CD4-positive, alpha-beta T cell (primary cell): ENCODE data around the gene CGGBP1. TPM values are rescaled to one million over a fixed set of nuclear protein-coding genes. Genes with fewer than 3 reads are reported as not detected.

ENCODE experiments used
- ATAC-seq: fragments of 200-7000 bp; cut with Tn5 transposase; one replicate; pipeline ENCODE4 v1.10.0; 2022; ENCODE audit warnings: mild to moderate bottlenecking; ENCODE audit not compliant: poor library complexity
- CTCF ChIA-PET: fragments of 350-600 bp; sonication (Branson Sonifier 250); formaldehyde crosslinking; loops from one replicate; lab custom pipeline; 2021; ENCODE audit warnings: antibody characterized with exemption, inconsistent platforms; lab: Charles Lee
- POLR2A ChIA-PET: fragments of 350-600 bp; sonication (Branson Sonifier 250); formaldehyde crosslinking; loops from one replicate; lab custom pipeline; 2021; ENCODE audit warnings: antibody characterized with exemption, inconsistent platforms; lab: Charles Lee
- DNase-seq, 14 experiments: peaks; one replicate each; pipeline ENCODE4 v3.0.0-alpha.2; 2013 to 2020; ENCODE audit warnings: mixed read lengths in 2 of 14
- H3K27ac ChIP-seq, 2 donors: one replicate each; pipeline versions ENCODE4 v1.5.1 to v1.7.0; 2013; ENCODE audit warnings: low read length in 2 of 2, low read depth in 1 of 2, mild to moderate bottlenecking in 1 of 2
- H3K27me3 ChIP-seq, 2 experiments: 1 replicate in 1 of 2; 2 replicates in 1 of 2; pipeline versions ENCODE4 v1.6.1 to v1.7.0; 2013; ENCODE audit warnings: low read length in 2 of 2, control low read depth in 1 of 2, mild to moderate bottlenecking in 1 of 2, moderate library complexity in 1 of 2; ENCODE audit not compliant: insufficient read depth in 2 of 2, control insufficient read depth in 1 of 2
- H3K36me3 ChIP-seq: one replicate; pipeline ENCODE4 v1.6.1; 2013; ENCODE audit warnings: low read length, control low read depth; ENCODE audit not compliant: insufficient read depth
- H3K4me1 ChIP-seq: one replicate; pipeline ENCODE4 v1.6.1; 2013; ENCODE audit warnings: low read length, control low read depth; ENCODE audit not compliant: insufficient read depth
- H3K4me3 ChIP-seq: one replicate; pipeline ENCODE4 v1.5.1; 2013; ENCODE audit warnings: mild to moderate bottlenecking, low read length, moderate library complexity
- H3K9me3 ChIP-seq, 2 experiments: 1 replicate in 1 of 2; 2 replicates in 1 of 2; pipeline versions ENCODE4 v1.6.1 to v1.7.0; 2013; ENCODE audit warnings: low read length in 2 of 2, mild to moderate bottlenecking in 2 of 2, control low read depth in 1 of 2, moderate library complexity in 1 of 2; ENCODE audit not compliant: control insufficient read depth in 1 of 2, insufficient read depth in 1 of 2
- H3K27ac Mint-ChIP-seq: one replicate; pipeline ENCODE4 v1.8.0; 2020; ENCODE audit warnings: mixed read lengths
- H3K27me3 Mint-ChIP-seq: one replicate; pipeline ENCODE4 v1.8.0; 2021; ENCODE audit warnings: mixed read lengths
- H3K36me3 Mint-ChIP-seq: one replicate; pipeline ENCODE4 v1.8.0; 2021; ENCODE audit warnings: low read depth, mixed read lengths
- H3K4me1 Mint-ChIP-seq: one replicate; pipeline ENCODE4 v1.8.0; 2021; ENCODE audit warnings: low read depth, mixed read lengths
- H3K4me3 Mint-ChIP-seq: one replicate; pipeline ENCODE4 v1.8.0; 2020; ENCODE audit warnings: mild to moderate bottlenecking, mixed read lengths
- H3K9me3 Mint-ChIP-seq: one replicate; pipeline ENCODE4 v1.8.0; 2020; ENCODE audit warnings: mixed read lengths
- CTCF ChIP-seq: fragments of 200-600 bp; IDR thresholded peaks from one replicate; pipeline ENCODE4 v1.8.0; 2022; ENCODE audit warnings: antibody characterized with exemption, mild to moderate bottlenecking
- intact Hi-C, 2 experiments: fragments of 100-400 bp; cut with DNase I in 1 of 2; cut with micrococcal nuclease in 1 of 2; formaldehyde crosslinking; loops; one replicate each; pipeline versions ENCODE4 v1.15.1 to v1.9.0; 2023 to 2025; cut with DNase I, micrococcal nuclease
- total RNA-seq, 174 experiments: library from RNA in 2 of 174; stranded (reverse) in 2 of 174; gene quantifications; one replicate each; pipeline ENCODE4 v1.2.3 and lab custom pipeline; 2021 to 2026

CGGBP1 gene
- total RNA-seq, 2 experiments from 2014 or later = 88.7 to 89.7 TPM

- Histone ChIP-seq H3K9me3 (no peaks in the 10 kb centered on the region), H3K27me3 (no peaks in the 10 kb centered on the region), H3K4me1 (peaks cover 4% of the 10 kb centered on the region), H3K27ac (no peak overlapping the region), H3K4me3 (no peak overlapping the region), H3K36me3 (no peaks in the 10 kb centered on the region)
- ChIA-PET CTCF (interaction anchor here (0.7 kb wide), 2 partner anchors 18 to 80 kb away, joined by 3 read pairs; no protein-coding TSS in a partner anchor), POLR2A (interaction anchor here (1.0 to 1.9 kb wide), 2 partner anchors 20 to 25 kb away, joined by 3 to 7 read pairs; partner anchors contain the start of gene CGGBP1)
- Mint-ChIP-seq H3K36me3 (no peaks in the 10 kb centered on the region), H3K27ac (peak overlapping the region; percentile 60), H3K4me3 (no peak overlapping the region), H3K9me3 (no peaks in the 10 kb centered on the region), H3K27me3 (no peaks in the 10 kb centered on the region), H3K4me1 (peaks cover 48% of the 10 kb centered on the region)
- no peak for DNase-seq
- ATAC-seq = no peak
- intact Hi-C loops = no loop called here
- no peak for TF ChIP-seq CTCF
Observed at GRCh38 chr3:88033808-88034207, 25.0 kb downstream of the CGGBP1 start.

- no peaks in the 10 kb centered on the region for H3K27me3 ChIP-seq
- no peaks in the 10 kb centered on the region for H3K27me3 Mint-ChIP-seq
- peaks cover 48% of the 10 kb centered on the region for H3K4me1 Mint-ChIP-seq
- ChIA-PET CTCF (no interaction called here), POLR2A (interaction anchor here (1.0 to 2.6 kb wide), 3 partner anchors 21 to 26 kb away, joined by 3 to 59 read pairs (median 7); partner anchors contain the start of genes CGGBP1 and ZNF654)
- no peak overlapping the region for H3K4me3 ChIP-seq
- TF ChIP-seq CTCF = no peak
- DNase-seq (no peak), ATAC-seq (no peak)
- H3K27ac ChIP-seq = no peak overlapping the region
- no peaks in the 10 kb centered on the region for H3K9me3 Mint-ChIP-seq
- peak overlapping the region; percentile 49 for H3K4me3 Mint-ChIP-seq
- H3K36me3 Mint-ChIP-seq = no peaks in the 10 kb centered on the region
- H3K4me1 ChIP-seq = peaks cover 4% of the 10 kb centered on the region
- H3K9me3 ChIP-seq = no peaks in the 10 kb centered on the region
- intact Hi-C loops = no loop called here
- no peaks in the 10 kb centered on the region for H3K36me3 ChIP-seq
- peak overlapping the region; percentile 54 for H3K27ac Mint-ChIP-seq
Observed at GRCh38 chr3:88033079-88033478, 25.7 kb downstream of the CGGBP1 start.

GRCh38 chr3:88032245-88032644, 26.6 kb downstream of the CGGBP1 start:
- Mint-ChIP-seq H3K27me3 (no peaks in the 10 kb centered on the region), H3K4me1 (peaks cover 48% of the 10 kb centered on the region), H3K27ac (peak overlapping the region; percentile 87), H3K9me3 (no peaks in the 10 kb centered on the region), H3K4me3 (peak overlapping the region; percentile 84), H3K36me3 (no peaks in the 10 kb centered on the region)
- CTCF ChIA-PET = no interaction called here
- Histone ChIP-seq H3K4me1 (peaks cover 4% of the 10 kb centered on the region), H3K4me3 (peak overlapping the region; percentile 53), H3K36me3 (no peaks in the 10 kb centered on the region), H3K9me3 (no peaks in the 10 kb centered on the region), H3K27me3 (no peaks in the 10 kb centered on the region), H3K27ac (peak overlapping the region; percentile 18 to 63)
- POLR2A ChIA-PET = interaction anchor here (1.0 to 2.6 kb wide), 5 partner anchors 13 to 120 kb away, joined by 3 to 59 read pairs (median 5); partner anchors contain the start of genes C3orf38, CGGBP1 and ZNF654
- intact Hi-C loops = no loop called here
- ATAC-seq = peak; percentile 29
- no peak for TF ChIP-seq CTCF
- no peak for DNase-seq
